Measurements from ENCODE around the gene FLOT1. TPM values are rescaled to one million over a fixed set of nuclear protein-coding genes. Genes with fewer than 3 reads are reported as not detected.
"Not testable (repeated sequence)": the region's sequence is repeated elsewhere in the genome, so short reads cannot be mapped to it uniquely, and the experiment has no call there.

The FLOT1 gene
- total RNA-seq, 1 donor from 2014 or later, result 77.6 TPM

GRCh38 chr6:30722280-30723112 is 20.0 kb downstream of the FLOT1 start:
- H3K4me2 ChIP-seq (ENCODE audit: low read length), result peak overlapping the region; percentile 93
- peaks cover 39% of the 10 kb centered on the region for H3K4me1 Mint-ChIP-seq (ENCODE audit: low read depth, unreplicated experiment)
- no peak overlapping the region for H2AFZ ChIP-seq (ENCODE audit: low read depth, low read length)
- peak overlapping the region; percentile 91 for H3K4me3 ChIP-seq (ENCODE audit: insufficient read depth, low read depth, low read length)
- no peaks in the 10 kb centered on the region for H3K9me3 Mint-ChIP-seq (ENCODE audit: unreplicated experiment)
- H3K4me1 ChIP-seq (ENCODE audit: insufficient read depth, low read length), result peaks cover 40% of the 10 kb centered on the region
- H3K36me3 Mint-ChIP-seq (ENCODE audit: low read depth, unreplicated experiment), result peaks cover 30% of the 10 kb centered on the region
- peak overlapping the region; percentile 97 for H3K9ac ChIP-seq (ENCODE audit: low read length)
- H3K27ac Mint-ChIP-seq (ENCODE audit: unreplicated experiment), result peak overlapping the region; percentile 84
- FAIRE-seq, result no peak
- TF ChIP-seq, protein P1, sequence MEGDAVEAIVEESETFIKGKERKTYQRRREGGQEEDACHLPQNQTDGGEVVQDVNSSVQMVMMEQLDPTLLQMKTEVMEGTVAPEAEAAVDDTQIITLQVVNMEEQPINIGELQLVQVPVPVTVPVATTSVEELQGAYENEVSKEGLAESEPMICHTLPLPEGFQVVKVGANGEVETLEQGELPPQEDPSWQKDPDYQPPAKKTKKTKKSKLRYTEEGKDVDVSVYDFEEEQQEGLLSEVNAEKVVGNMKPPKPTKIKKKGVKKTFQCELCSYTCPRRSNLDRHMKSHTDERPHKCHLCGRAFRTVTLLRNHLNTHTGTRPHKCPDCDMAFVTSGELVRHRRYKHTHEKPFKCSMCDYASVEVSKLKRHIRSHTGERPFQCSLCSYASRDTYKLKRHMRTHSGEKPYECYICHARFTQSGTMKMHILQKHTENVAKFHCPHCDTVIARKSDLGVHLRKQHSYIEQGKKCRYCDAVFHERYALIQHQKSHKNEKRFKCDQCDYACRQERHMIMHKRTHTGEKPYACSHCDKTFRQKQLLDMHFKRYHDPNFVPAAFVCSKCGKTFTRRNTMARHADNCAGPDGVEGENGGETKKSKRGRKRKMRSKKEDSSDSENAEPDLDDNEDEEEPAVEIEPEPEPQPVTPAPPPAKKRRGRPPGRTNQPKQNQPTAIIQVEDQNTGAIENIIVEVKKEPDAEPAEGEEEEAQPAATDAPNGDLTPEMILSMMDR (IDR thresholded peaks at IDR 0.05; ENCODE audit: insufficient read depth, low read depth, low read length), result peak; percentile 95
- TF ChIP-seq EZH2 (IDR thresholded peaks at IDR 0.05; ENCODE audit: insufficient read depth, low read length), result no peak
- no peaks in the 10 kb centered on the region for H3K9me3 ChIP-seq (ENCODE audit: insufficient read depth, low read depth, low read length)
- peaks cover 55% of the 10 kb centered on the region for H4K20me1 ChIP-seq (ENCODE audit: insufficient read depth, low read length)
- H3K4me3 Mint-ChIP-seq (ENCODE audit: unreplicated experiment), result peak overlapping the region; percentile 100
- H3K79me2 ChIP-seq (ENCODE audit: insufficient read depth, low read length), result peaks cover 71% of the 10 kb centered on the region
- peak overlapping the region; percentile 88 for H3K27ac ChIP-seq (ENCODE audit: low read depth, low read length)
- H3K27me3 ChIP-seq (ENCODE audit: insufficient read depth, low read length), result no peaks in the 10 kb centered on the region
- no peak for DNase-seq (ENCODE audit: low read depth)
- H3K27me3 Mint-ChIP-seq (ENCODE audit: low read depth, unreplicated experiment), result no peaks in the 10 kb centered on the region
- peaks cover 31% of the 10 kb centered on the region for H3K36me3 ChIP-seq (ENCODE audit: insufficient read depth, low read length)

GRCh38 chr6:30722025-30722279 is 20.5 kb downstream of the FLOT1 start:
- Histone ChIP-seq H4K20me1 (ENCODE audit: insufficient read depth, low read length) (peaks cover 52% of the 10 kb centered on the region), H3K9ac (ENCODE audit: low read length) (peak overlapping the region; percentile 97), H3K4me2 (ENCODE audit: low read length) (peak overlapping the region; percentile 93), H3K27ac (ENCODE audit: low read depth, low read length) (peak overlapping the region; percentile 88), H3K4me3 (ENCODE audit: insufficient read depth, low read depth, low read length) (peak overlapping the region; percentile 91), H3K36me3 (ENCODE audit: insufficient read depth, low read length) (peaks cover 31% of the 10 kb centered on the region), H3K4me1 (ENCODE audit: insufficient read depth, low read length) (peaks cover 40% of the 10 kb centered on the region), H3K79me2 (ENCODE audit: insufficient read depth, low read length) (peaks cover 72% of the 10 kb centered on the region)
- H2AFZ ChIP-seq (ENCODE audit: low read depth, low read length); H3K27me3 Mint-ChIP-seq (ENCODE audit: low read depth, unreplicated experiment); H3K9me3 ChIP-seq (ENCODE audit: insufficient read depth, low read depth, low read length); DNase-seq (ENCODE audit: low read depth); FAIRE-seq; H3K27me3 ChIP-seq (ENCODE audit: insufficient read depth, low read length); H3K9me3 Mint-ChIP-seq (ENCODE audit: unreplicated experiment): not testable (repeated sequence)
- peak overlapping the region; percentile 100 for H3K4me3 Mint-ChIP-seq (ENCODE audit: unreplicated experiment)
- H3K4me1 Mint-ChIP-seq (ENCODE audit: low read depth, unreplicated experiment), result peaks cover 41% of the 10 kb centered on the region
- peaks cover 30% of the 10 kb centered on the region for H3K36me3 Mint-ChIP-seq (ENCODE audit: low read depth, unreplicated experiment)
- peak overlapping the region; percentile 84 for H3K27ac Mint-ChIP-seq (ENCODE audit: unreplicated experiment)

- H3K27me3 ChIP-seq (ENCODE audit: insufficient read depth, low read length), result no peaks in the 10 kb centered on the region
- H3K4me3 ChIP-seq (ENCODE audit: insufficient read depth, low read depth, low read length), result peak overlapping the region; percentile 97
- Mint-ChIP-seq H3K36me3 (ENCODE audit: low read depth, unreplicated experiment) (peaks cover 30% of the 10 kb centered on the region), H3K4me1 (ENCODE audit: low read depth, unreplicated experiment) (peaks cover 43% of the 10 kb centered on the region), H3K27ac (ENCODE audit: unreplicated experiment) (peak overlapping the region; percentile 98), H3K4me3 (ENCODE audit: unreplicated experiment) (peak overlapping the region; percentile 100), H3K27me3 (ENCODE audit: low read depth, unreplicated experiment) (no peaks in the 10 kb centered on the region), H3K9me3 (ENCODE audit: unreplicated experiment) (no peaks in the 10 kb centered on the region)
- H3K4me2 ChIP-seq (ENCODE audit: low read length), result peak overlapping the region; percentile 93
- H4K20me1 ChIP-seq (ENCODE audit: insufficient read depth, low read length), result peaks cover 47% of the 10 kb centered on the region
- DNase-seq (ENCODE audit: low read depth), result peak; percentile 68
- H3K4me1 ChIP-seq (ENCODE audit: insufficient read depth, low read length), result peaks cover 45% of the 10 kb centered on the region
- H3K9ac ChIP-seq (ENCODE audit: low read length), result peak overlapping the region; percentile 97
- H3K79me2 ChIP-seq (ENCODE audit: insufficient read depth, low read length), result peaks cover 78% of the 10 kb centered on the region
- no peak overlapping the region for H2AFZ ChIP-seq (ENCODE audit: low read depth, low read length)
- TF ChIP-seq, protein P1 (IDR thresholded peaks at IDR 0.05; ENCODE audit: insufficient read depth, low read depth, low read length), result no peak
- TF ChIP-seq EZH2 (IDR thresholded peaks at IDR 0.05; ENCODE audit: insufficient read depth, low read length), result no peak
- H3K36me3 ChIP-seq (ENCODE audit: insufficient read depth, low read length), result peaks cover 31% of the 10 kb centered on the region
- H3K27ac ChIP-seq (ENCODE audit: low read depth, low read length), result peak overlapping the region; percentile 90
- no peak for FAIRE-seq
- H3K9me3 ChIP-seq (ENCODE audit: insufficient read depth, low read depth, low read length), result no peaks in the 10 kb centered on the region
Observed at GRCh38 chr6:30721198-30722024, 21.1 kb downstream of the FLOT1 start.
